Measurements from ENCODE around the gene TFAP2A.

The TFAP2A gene

DNA sequence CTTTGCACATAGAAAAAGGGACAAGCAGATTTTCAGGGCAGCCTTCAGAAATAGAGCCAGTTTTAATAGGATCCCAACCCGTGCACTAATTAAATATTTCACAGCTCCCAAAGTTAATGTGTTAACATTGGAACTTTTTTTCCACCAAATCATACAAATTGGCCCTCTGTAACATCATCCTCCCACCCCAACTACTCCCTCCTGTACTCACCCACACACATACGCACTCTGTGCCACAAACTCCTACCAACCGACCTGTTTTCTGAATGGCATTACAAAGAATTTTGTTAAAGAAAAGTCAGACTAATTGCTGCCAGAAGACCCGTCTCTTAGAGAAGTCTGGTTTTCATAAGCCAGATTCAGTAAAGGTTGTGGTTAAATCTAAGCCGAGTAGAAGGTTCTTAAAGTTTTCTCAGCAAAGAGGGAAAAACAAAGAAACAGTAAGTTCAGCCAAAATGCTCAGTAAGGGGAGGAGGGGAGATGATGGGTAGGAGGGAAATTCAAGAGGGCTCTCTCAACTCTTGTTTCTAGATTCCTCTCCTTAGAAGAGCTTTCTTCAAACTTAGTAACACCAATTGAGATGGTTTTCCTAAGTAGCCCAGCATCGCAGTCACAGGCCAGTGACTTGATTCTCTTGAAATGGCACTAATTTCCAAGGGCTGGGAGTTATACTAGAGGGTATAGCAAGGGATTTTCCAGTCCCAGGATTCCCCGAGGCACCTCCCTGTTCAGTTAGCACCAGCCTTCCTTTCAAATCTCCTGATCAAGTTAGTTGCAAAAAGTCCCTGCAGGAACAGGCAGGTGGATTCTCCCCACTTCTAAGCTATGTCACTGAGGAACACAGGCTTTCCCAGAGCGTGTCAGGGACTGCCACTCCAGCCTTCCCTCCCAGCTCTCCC is 27.9 kb downstream of the TFAP2A start:
- DNase-seq: no peak
- intact Hi-C loops (cut with DNase I): no loop called here

DNA sequence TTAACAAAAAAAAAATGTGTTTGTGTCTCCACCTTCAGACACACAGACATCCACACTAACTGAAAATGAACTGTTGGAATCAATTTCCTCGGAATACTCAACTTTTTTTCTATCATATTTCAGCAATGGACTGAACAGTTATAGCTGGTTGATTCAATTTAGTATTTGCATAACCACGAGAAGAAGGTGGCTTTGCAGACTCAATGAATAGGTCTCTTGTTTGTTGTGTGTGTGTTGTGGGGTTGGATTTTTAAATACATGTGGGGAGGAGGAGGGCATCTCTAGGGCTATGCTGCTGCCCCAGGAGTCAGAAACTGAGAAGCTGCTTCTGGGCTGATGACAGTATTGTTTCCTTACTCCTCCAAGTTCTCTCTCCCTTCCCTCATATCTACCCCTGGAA is 28.7 kb downstream of the TFAP2A start:
- intact Hi-C loops (cut with DNase I): no loop called here
- no peak for DNase-seq

DNA sequence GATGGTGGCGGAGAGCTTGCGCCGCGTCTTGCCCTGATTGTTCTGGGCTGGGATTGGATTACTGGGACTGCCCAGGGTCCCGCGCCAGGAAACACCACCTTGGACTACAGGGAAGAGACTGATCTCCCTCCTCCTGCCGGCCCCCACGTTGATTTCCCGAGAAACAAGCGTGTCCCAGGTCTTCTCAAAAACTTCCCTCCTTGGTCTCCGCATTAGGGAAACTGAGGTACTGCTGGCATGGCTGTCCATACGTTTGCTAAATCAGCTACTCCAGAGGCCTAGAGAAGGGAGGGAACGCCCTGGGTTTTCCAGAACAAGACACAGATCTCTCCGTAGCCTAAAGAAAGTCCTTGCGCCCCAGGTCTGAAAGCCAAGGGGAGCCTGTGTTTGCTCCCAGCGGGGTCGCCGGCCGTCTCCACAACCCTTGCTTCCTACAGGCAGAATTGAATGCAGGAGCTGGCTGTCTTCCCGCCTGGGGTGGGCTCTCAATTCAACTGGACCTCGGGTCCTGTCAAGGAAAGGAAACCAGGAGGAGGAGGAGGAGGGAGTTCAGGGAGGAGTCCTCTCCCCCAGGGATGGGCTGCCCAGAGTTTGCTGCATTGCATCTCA is 29.2 kb downstream of the TFAP2A start:
- intact Hi-C loops (cut with DNase I): no loop called here

DNA sequence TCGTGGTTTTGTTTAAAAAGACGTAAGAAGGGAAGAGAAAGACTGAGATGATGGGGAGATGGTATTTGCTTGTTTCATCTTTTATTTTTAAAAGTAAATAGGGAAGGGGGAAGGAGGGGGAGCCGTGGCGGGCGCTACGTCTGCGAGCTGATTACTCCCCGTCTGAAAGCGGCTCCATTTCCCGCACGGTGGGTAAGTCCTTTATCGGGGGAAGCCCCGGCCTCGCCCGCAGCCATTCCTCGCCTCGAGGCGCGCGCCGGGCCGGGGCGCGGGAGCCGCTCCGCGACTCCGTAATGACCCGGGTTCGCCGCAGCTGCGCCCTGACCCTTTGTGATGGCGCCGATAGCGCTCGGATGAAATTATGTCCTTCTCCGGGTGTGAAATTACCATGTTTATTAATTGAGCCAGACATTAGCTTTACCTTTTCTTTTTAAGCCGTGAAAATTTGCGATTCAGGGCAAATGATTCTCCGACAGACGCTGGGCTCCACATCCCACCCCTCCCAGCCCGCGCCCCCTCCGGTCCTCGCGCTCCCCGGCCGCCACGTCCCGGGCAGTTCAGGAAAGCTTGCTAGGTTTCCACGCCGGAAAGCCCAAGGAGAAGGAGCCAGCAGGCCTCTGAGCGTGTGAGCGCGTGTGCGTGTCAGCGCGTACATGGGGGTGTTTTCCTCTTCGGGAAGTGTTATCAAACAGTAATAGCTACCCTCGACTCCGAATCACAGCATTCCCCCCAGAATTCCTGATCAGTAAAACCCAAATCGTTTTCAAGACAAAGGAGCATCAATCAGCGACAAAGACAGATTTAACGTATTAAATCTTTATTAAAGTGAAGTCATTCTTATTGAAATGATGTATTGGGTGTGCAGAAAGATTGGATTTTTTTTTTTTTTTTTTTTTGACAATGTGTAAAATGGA is 30.0 kb downstream of the TFAP2A start:
- DNase-seq: no peak
- intact Hi-C loops (cut with DNase I): no loop called here

More for the DNA sequence above, 29.2 kb downstream of the TFAP2A start:
- no peak for DNase-seq

DNA sequence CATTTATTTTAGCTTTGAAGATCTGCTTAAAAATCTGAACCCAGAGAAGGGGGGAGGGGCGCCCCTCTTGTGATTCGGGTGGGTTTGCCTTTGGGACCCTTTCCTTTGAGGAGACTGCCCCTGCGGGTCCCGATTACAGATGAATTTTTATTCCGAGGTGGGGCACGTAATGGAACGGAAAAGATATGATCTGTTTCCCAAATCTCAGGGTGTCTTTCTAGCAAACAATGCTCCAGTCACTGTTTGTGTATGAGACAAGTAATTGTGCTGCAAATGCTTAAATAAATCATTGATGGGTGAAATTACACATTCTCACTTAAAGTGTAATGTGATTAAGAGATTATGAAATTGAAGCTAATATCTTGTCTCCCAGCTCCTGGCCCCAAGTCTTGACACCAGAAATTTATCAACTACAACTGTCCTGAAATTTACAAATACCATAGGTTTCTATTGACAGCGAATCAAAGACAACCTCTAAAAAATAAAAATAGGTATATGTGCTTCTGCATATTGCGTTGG is 30.7 kb downstream of the TFAP2A start:
- intact Hi-C loops (cut with DNase I): no loop called here
- DNase-seq: no peak

DNA sequence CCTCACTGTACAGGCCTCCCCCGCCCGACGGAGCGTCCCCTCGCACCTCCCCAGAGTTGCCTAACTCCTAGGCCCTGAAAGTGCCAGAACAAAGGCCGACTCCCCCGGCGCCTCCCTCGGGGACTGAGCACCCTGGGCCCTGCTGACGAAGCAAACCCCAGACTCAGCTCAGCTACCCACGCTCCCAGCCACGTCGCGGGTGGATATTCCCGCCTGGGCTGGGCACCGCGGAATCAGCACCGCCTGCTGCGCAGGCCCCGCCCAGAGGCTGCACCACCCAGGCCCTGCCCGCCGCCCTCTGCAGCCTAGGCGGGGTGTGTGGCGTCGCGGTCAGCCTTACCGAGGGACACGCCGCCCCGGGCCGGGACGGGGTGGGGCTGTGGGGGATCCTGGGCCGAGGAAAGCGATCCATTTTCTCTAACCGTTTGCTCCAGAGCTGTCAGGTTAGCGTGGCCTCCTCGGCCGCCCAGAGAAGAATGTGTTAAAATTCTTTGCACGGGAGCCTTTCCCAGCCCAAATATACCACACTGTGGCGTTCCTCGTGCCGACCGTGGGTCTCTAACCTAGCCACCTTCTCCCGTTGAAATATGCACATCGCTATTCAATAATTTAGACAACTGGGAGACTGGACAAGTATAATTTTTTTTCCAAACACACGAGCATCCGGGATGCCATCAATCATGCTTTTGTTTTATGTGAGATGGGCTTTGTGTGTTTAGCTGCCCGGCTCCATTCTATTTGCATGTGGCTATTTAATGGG is 31.4 kb downstream of the TFAP2A start:
- intact Hi-C loops (cut with DNase I): no loop called here
- DNase-seq: no peak

DNA sequence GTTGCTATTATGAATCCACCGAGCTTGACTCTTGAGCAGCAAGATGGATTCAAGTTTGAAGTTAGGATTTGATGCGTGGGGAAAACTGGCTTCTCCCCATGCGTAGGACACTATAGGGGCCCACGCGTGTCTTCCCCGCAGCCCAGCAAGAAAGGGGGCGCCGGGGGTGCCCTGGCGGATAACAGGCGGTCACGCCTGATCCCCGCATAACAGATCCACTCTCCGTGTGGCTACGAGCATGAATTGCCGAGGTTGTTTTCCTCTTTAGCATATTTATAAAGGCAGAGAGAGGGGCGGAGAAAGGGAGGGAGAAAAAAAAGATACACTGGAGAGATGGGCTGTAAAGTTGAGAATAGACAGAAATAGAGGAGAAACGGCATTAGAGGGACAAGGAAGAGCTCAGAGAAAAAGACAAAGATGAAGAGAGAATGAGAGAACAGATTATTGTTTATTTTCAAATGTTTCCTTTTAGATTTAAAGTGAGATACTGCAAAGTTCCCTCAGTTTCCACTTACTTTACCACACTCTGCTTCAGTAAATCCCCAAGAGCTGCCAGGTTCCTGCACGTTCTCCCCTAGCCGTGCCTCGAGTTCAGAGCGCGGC is 32.0 kb downstream of the TFAP2A start:
- intact Hi-C loops (cut with DNase I): no loop called here
- DNase-seq: no peak

DNA sequence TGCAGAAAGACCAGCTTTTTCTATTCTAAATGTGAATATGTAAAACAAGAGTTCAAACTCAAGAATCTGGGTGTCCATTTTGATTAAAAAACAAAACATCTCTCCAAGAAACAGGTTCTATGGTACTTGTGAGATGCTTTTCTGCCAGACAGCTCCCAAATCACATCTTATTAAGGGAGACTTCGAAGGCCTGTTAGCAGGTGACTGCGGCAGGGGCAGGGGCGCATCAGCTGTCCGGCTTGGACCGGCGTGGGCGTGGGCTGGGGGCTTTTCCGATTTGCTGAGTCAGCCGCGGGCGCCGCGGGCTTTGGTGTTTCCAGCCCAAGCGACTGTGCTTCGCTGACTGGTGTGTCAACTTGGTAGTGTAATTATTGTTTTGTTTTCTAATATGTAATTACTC is 32.6 kb downstream of the TFAP2A start:
- intact Hi-C loops (cut with DNase I): no loop called here

DNA sequence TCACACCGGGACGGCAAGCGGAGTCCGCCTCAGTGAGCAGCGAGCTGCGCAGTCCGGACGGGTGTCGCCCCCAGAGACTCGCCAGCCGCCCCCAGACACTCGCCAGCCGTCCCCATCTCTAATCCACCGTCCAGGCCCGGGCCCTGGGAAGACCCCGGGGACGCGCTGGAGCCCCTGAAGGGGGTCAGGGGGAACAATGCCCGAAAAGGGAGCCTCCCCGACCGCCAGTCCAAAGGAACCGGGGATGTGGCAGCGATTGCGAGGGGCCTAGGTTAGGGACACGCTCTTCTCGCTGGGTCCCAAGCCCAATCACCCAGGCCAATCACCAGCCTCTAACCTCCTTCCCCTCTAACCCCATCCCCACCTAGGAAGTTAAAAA is 33.1 kb downstream of the TFAP2A start:
- DNase-seq: no peak
- intact Hi-C loops (cut with DNase I): no loop called here

More for the DNA sequence above, 32.6 kb downstream of the TFAP2A start:
- DNase-seq: no peak

DNA sequence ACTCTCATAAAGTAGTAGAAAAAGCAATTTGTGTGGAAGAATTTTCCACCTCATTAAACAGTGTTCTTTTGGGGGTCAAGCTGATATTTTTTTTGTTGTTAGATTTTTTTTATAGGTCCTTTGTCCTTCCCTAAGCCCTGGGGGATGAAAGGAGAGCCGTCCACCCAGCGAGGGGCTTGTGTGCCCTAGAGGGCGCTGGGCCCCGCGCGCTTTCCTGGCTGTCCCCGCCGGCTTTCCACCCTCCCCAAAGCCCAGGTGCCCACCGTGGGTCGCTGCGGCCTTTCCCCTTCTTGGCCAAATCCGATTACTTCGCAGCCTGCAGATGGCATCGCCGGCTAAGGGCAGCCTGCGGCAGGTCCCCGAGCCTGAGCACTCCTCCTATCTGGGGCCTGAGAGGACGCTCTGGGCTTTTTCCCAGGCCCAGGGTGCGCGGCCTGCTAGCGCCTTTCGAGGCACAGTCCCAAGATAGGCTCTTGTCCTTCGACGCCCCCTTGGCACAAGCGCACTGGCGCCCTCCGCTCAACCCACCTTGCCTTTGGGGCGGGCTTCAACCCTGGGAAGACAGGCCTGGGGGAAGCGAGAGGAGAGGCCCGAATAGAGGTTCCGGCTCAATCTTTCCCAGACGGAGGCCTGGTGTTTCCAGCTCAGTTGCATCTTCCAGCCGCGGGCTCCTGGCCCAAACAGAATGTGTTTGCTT is 33.6 kb downstream of the TFAP2A start:
- intact Hi-C loops (cut with DNase I): no loop called here
- DNase-seq: peak in 2 of 10 donors; percentile 19 to 22

DNA sequence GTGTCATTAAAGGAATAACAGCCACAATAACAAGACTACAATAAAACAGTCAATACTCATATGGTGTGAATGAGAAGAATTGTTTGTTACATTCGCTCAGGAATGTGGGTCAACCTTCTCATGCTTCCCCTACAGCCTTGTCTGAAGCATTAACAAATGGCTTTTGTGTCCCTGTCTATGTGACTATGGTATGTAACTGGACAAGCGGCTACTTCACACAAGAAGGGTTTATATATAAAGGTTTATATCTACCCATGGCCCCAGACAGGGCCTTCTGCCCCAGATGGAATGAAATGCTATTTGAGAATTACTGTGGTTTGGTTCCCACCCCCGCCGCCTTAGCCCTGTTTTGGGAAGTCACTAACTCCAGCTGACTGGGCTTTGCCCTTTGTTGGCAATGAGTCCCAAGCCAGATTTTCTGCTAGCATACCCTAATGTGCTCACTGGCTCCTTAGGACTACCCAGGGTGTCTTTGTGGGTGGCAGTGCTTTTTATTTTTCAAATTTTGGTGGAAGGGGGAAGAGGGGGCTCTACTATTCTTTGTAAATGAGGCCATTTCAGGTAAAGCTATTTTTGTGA is 39.4 kb downstream of the TFAP2A start:
- DNase-seq: no peak
- intact Hi-C loops (cut with DNase I): no loop called here

DNA sequence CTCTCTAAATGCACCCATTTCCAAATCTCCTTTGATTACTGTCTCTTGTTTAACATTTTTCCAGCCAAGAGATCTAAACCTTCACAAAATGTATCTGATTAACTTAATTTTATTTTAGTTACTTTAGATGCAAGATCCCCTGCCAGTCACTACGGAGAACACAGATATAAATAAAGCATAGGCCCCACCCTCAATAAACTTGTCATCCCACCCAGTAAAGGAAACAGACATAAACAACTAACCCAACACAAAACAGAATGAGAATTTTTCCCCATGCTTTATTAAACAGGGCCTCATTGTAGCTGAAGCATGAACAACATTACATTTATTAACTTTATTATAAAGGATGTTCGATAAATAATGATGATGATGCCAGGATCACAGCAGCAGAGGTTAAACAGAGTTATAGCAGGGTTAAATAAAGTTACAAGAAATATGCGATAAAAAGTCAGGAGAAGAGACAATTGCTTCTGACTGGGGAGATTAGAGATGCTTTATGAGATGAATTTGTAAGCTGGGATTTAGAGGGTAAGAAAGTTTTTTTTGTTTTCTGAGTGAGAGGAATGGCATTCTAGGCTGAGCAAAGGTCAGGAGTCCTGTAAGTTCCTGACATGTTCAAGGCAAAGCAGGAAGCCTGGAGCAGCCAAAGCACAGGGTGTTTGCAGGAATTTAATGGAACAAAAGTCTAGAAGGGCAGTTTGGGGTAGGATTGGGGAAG is 41.1 kb downstream of the TFAP2A start:
- intact Hi-C loops (cut with DNase I): no loop called here
- no peak for DNase-seq

DNA sequence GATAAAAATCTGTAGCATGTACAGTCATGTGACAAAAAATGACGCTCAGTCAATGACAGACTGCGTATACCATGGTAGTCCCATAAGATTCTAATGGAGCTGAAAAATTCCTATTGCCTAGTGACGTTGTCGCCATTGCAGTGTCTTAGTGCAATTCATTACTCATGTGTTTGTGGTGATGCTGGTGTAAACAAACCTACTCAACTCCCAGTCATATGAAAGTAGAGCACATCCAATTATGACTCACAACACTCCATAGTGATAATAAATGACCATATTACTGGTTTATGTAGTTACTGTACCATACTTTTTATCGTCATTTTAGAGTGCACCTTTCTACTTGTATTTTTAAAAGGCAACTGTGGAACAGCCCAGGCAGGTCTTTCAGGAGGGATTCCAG is 45.0 kb downstream of the TFAP2A start:
- intact Hi-C loops (cut with DNase I): no loop called here
- DNase-seq: no peak

DNA sequence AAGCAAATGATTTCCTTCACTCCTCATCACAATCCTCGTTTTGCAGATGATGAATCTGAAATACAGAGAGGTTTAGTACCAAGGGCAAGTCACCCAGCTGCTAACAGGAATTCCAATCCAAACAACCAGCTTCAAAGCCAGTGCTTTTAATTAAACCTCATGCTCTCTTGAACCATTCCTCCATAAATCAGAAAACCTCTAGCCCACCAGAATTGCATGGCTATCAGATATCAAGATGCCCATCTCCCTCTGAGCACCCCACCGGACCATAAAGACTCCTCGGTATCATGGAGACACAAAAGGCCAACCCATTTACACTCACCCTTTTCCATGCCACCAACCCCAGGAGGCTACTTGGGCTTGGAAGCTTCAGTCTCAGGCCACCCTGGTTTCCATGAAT is 46.0 kb downstream of the TFAP2A start:
- intact Hi-C loops (cut with DNase I): no loop called here
- DNase-seq: no peak

DNA sequence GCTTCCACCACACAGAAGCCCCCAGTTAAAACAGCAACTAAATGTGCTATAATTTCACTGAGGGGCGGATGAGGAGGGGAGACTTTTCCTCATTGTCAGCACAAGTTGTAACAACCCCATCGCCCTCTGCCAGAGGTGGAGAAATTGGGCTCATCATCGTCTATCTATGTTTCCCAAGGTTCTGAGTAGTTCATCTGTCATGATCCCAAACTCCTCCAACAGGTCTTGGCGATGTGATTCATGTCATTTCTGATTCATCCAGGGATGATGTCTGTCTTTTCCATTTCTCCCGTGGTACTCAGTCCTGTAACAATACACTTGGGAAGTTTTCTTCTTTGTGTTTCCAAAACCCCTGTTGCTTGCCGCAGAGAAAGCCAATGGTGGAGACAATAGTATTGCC is 51.0 kb downstream of the TFAP2A start:
- intact Hi-C loops (cut with DNase I): no loop called here
- no peak for DNase-seq

DNA sequence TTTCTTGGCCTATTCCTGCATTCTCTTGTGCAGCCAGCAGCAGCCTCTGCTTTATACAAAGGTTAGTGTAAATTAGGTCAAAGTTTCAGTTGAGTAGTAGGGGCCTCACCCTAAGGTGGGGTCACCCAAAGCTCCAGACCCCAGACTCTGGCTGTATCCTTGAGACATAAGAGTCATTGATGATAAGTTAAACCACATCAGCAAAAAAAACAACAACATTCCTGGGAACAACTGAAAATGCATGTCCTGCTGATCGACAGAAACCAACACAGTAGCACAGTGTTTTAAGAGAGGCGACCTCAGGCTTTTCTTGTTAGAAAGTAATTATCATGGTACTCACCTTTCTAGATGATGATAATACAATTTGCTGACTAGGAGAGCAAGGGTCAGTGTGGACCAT is 52.6 kb downstream of the TFAP2A start:
- intact Hi-C loops (cut with DNase I): no loop called here
- no peak for DNase-seq

DNA sequence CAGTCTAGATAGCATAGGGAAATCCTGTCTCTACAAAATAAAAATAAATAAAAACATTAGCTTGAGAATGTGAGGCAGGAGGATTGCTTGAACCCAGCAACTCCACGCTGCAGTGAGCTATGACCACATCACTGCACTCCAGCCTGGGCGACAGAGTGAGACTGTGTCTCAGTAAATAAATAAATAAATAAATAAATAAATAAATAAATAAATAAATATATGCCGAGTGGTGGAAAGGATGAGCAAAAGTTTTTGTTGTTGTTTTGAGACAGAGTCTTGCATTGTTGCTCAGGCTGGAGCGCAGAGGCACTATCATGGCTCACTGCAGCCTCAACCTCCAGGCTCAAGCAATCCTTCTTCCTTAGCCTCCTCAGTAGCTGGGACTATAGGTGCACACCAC is 53.4 kb downstream of the TFAP2A start:
- no peak for DNase-seq
- intact Hi-C loops (cut with DNase I): no loop called here

DNA sequence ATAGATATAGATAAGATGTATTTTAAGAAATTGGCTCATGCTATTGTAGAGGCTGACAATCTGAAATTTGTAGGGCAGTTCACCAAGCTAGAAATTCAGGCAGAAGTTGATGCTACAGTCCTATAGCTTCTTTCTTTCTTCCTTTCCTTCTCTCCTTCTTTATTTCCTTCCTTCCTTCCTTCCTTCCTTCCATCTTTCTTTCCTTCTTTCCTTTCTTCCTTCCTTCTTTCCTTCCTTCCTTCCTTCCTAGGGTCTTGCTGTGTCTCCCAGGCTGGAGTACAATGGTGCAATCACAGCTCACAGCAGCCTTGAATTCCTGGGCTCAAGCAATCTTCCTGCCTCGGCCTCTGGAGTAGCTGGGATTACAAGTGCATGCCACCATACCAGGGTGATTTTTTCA is 55.3 kb downstream of the TFAP2A start:
- intact Hi-C loops (cut with DNase I): no loop called here
- no peak for DNase-seq
